K562 (cell line): ENCODE results near the gene CYBRD1. TPM values are rescaled to one million over a fixed set of nuclear protein-coding genes. Genes with fewer than 3 reads are reported as not detected.
A peak's percentile ranks its signal among the peaks of the same experiment; 100 is the strongest.

Source experiments
- ARNT ChIP-seq, 2 experiments: fragments of 450-650 bp; IDR thresholded peaks; 2 replicates each; pipeline ENCODE4 v1.6.1; 2016; ENCODE audit warnings: mild to moderate bottlenecking in 1 of 2
- CBFA2T3 ChIP-seq: fragments of 450-650 bp; IDR thresholded peaks from 2 replicates; pipeline ENCODE4 v1.6.1; 2017
- ESRRB ChIP-seq: fragments of 250-450 bp; sonication (Bioruptor Pico); IDR thresholded peaks from 2 replicates; pipeline ENCODE4 v1.5.0; 2020; ENCODE audit warnings: mild to moderate bottlenecking, moderate library complexity, borderline replicate concordance
- ETS2 ChIP-seq: IDR thresholded peaks from 2 replicates; pipeline ENCODE4 v1.6.1; 2016; ENCODE audit warnings: borderline replicate concordance, missing genetic modification characterization, mild to moderate bottlenecking, moderate library complexity, missing compliant biosample characterization; ENCODE audit not compliant: poor library complexity, severe bottlenecking
- FOS ChIP-seq: IDR thresholded peaks from 3 replicates; pipeline ENCODE4 v1.6.1; 2011; ENCODE audit not compliant: insufficient read length; ENCODE audit errors: extremely low read depth
- GATAD2B ChIP-seq: fragments of 450-650 bp; IDR thresholded peaks from 2 replicates; pipeline ENCODE4 v1.6.1; 2017; ENCODE audit warnings: mild to moderate bottlenecking, borderline replicate concordance
- KAT8 ChIP-seq: fragments of 450-650 bp; IDR thresholded peaks from 2 replicates; pipeline ENCODE4 v1.6.1; 2016; ENCODE audit warnings: low read depth, mild to moderate bottlenecking
- KLF16 ChIP-seq: IDR thresholded peaks from 2 replicates; pipeline ENCODE4 v1.6.1; 2016; ENCODE audit warnings: antibody characterized with exemption
- NCOA2 ChIP-seq, 2 experiments: fragments of 450-650 bp; IDR thresholded peaks; 2 replicates each; pipeline ENCODE4 v1.6.1; 2018; ENCODE audit warnings: mild to moderate bottlenecking in 2 of 2, moderate library complexity in 1 of 2; ENCODE audit not compliant: partially characterized antibody in 2 of 2
- STAT6 ChIP-seq: sonication (generic); formaldehyde crosslinking; IDR thresholded peaks from 2 replicates; pipeline ENCODE4 v1.8.1; 2023; ENCODE audit warnings: mild to moderate bottlenecking, missing genetic modification reagents
- TCF3 ChIP-seq: sonication (generic); formaldehyde crosslinking; IDR thresholded peaks from 2 replicates; pipeline ENCODE4 v1.4.0; 2020; ENCODE audit warnings: mild to moderate bottlenecking, missing genetic modification reagents
- TOE1 ChIP-seq, 2 experiments: fragments of 450-650 bp in 1 of 2; sonication (generic) in 1 of 2; formaldehyde crosslinking in 1 of 2; IDR thresholded peaks; 2 replicates each; pipeline versions ENCODE4 v1.7.1 to v1.8.0; 2016 to 2022; ENCODE audit warnings: borderline replicate concordance in 2 of 2, mild to moderate bottlenecking in 2 of 2, antibody characterized with exemption in 1 of 2, inconsistent platforms in 1 of 2, low read depth in 1 of 2, missing genetic modification reagents in 1 of 2, moderate library complexity in 1 of 2
- ZKSCAN8 ChIP-seq: fragments of 200-800 bp; sonication (Bioruptor generic); IDR thresholded peaks from 2 replicates; pipeline ENCODE4 v1.6.1; 2016; ENCODE audit warnings: missing genetic modification characterization, missing compliant biosample characterization
- ZNF140 ChIP-seq: fragments of 250-450 bp; sonication (Bioruptor Pico); IDR thresholded peaks from 2 replicates; pipeline ENCODE4 v1.8.0; 2021; ENCODE audit warnings: moderate library complexity, mild to moderate bottlenecking, inconsistent platforms
- ZNF263 ChIP-seq: sonication (generic); formaldehyde crosslinking; IDR thresholded peaks from 2 replicates; pipeline ENCODE4 v1.8.0; 2022; ENCODE audit warnings: mild to moderate bottlenecking, missing genetic modification reagents, borderline replicate concordance
- ZNF785 ChIP-seq: fragments of 250-450 bp; sonication (Bioruptor Pico); IDR thresholded peaks from 2 replicates; pipeline ENCODE4 v1.4.0; 2020; ENCODE audit warnings: mild to moderate bottlenecking
- polyA plus RNA-seq, 8 experiments: library from polyadenylated mRNA; depleted of rRNA in 4 of 8; stranded (reverse) in 5 of 8; unstranded in 3 of 8; fragments of >200 nt; fragmentation: Nextera tagmentation in 2 of 8; fragmentation: Illumina TruSeq in 1 of 8; extraction: Ambion mirVana in 2 of 8; extraction: Trizol in 1 of 8; gene quantifications; 2 replicates each; pipeline versions ENCODE4 v1.2.1 to v1.2.3, GENCODE V29; 2011 to 2014; ENCODE audit warnings: inconsistent platforms in 1 of 8, missing spikeins in 1 of 8
- total RNA-seq, 7 experiments: library from RNA; depleted of rRNA in 6 of 7; stranded (reverse); fragments of >200 nt in 6 of 7; fragmentation: Illumina TruSeq in 2 of 7; extraction: Trizol in 2 of 7; gene quantifications; 2 replicates each; pipeline versions ENCODE4 v1.2.1 to v1.2.3, GENCODE V29; 2011 to 2021; ENCODE audit warnings: low replicate concordance in 1 of 7
- TF ChIP-seq, protein P1 (sequence below): fragments of 450-650 bp; IDR thresholded peaks from 2 replicates; pipeline ENCODE4 v1.6.1; 2016
- TF ChIP-seq, protein P2 (sequence below): sonication (generic); formaldehyde crosslinking; IDR thresholded peaks from 2 replicates; pipeline ENCODE4 v1.8.0; 2023; ENCODE audit warnings: missing genetic modification reagents, mild to moderate bottlenecking, borderline replicate concordance
- TF ChIP-seq, protein P3 (sequence below): fragments of 450-650 bp; formaldehyde crosslinking; conservative IDR thresholded peaks from 2 replicates; pipeline ENCODE4 v1.4.0; 2022; ENCODE audit warnings: mild to moderate bottlenecking, missing genetic modification characterization

The CYBRD1 gene
- total and polyA plus RNA-seq, 9 of the 15 experiments (the other 6 are each of a cell fraction or from before 2014, with no cell fraction given): 9.6 to 22.4 (median 15.6) TPM

DNA sequence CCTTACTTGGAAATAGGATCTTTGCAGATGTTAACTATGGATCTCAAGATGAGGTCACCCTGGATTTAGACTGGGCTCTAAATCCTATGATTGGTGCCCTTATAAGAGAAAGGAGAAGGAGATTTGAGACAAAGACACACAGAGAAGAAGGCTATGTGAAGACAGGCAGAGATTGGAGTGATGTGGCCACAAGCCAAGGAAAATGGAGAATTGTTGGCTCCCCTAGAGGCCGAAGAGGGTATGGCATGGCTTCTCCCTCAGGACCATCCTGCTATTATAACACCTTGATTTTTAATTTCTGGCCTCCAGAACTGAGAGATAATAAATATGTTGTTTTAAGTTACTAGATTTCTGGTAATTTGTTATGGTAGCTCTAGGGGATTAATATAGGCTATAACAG, 7.6 kb downstream of the CYBRD1 start (continued):
- TF ChIP-seq STAT6 (CRISPR knock-in tag): no peak
- TF ChIP-seq TOE1 (IDR thresholded peaks at IDR 0.05; ENCODE audit: borderline replicate concordance): no peak
- TF ChIP-seq TOE1 (CRISPR knock-in tag; IDR thresholded peaks at IDR 0.05; ENCODE audit: borderline replicate concordance, low read depth): no peak
- TF ChIP-seq ESRRB (CRISPR knock-in tag): no peak
- TF ChIP-seq ZKSCAN8: no peak
- no peak for TF ChIP-seq CBFA2T3
- no peak for TF ChIP-seq ETS2 (tag)
- TF ChIP-seq ZNF785 (CRISPR knock-in tag): no peak
- no peak for TF ChIP-seq GATAD2B
- no peak for TF ChIP-seq FOS
- no peak for TF ChIP-seq TCF3 (CRISPR knock-in tag)
- TF ChIP-seq ZNF263 (CRISPR knock-in tag): no peak
- TF ChIP-seq ZNF140: no peak
- TF ChIP-seq, protein P1, sequence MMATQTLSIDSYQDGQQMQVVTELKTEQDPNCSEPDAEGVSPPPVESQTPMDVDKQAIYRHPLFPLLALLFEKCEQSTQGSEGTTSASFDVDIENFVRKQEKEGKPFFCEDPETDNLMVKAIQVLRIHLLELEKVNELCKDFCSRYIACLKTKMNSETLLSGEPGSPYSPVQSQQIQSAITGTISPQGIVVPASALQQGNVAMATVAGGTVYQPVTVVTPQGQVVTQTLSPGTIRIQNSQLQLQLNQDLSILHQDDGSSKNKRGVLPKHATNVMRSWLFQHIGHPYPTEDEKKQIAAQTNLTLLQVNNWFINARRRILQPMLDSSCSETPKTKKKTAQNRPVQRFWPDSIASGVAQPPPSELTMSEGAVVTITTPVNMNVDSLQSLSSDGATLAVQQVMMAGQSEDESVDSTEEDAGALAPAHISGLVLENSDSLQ: no peak
- TF ChIP-seq, protein P2, sequence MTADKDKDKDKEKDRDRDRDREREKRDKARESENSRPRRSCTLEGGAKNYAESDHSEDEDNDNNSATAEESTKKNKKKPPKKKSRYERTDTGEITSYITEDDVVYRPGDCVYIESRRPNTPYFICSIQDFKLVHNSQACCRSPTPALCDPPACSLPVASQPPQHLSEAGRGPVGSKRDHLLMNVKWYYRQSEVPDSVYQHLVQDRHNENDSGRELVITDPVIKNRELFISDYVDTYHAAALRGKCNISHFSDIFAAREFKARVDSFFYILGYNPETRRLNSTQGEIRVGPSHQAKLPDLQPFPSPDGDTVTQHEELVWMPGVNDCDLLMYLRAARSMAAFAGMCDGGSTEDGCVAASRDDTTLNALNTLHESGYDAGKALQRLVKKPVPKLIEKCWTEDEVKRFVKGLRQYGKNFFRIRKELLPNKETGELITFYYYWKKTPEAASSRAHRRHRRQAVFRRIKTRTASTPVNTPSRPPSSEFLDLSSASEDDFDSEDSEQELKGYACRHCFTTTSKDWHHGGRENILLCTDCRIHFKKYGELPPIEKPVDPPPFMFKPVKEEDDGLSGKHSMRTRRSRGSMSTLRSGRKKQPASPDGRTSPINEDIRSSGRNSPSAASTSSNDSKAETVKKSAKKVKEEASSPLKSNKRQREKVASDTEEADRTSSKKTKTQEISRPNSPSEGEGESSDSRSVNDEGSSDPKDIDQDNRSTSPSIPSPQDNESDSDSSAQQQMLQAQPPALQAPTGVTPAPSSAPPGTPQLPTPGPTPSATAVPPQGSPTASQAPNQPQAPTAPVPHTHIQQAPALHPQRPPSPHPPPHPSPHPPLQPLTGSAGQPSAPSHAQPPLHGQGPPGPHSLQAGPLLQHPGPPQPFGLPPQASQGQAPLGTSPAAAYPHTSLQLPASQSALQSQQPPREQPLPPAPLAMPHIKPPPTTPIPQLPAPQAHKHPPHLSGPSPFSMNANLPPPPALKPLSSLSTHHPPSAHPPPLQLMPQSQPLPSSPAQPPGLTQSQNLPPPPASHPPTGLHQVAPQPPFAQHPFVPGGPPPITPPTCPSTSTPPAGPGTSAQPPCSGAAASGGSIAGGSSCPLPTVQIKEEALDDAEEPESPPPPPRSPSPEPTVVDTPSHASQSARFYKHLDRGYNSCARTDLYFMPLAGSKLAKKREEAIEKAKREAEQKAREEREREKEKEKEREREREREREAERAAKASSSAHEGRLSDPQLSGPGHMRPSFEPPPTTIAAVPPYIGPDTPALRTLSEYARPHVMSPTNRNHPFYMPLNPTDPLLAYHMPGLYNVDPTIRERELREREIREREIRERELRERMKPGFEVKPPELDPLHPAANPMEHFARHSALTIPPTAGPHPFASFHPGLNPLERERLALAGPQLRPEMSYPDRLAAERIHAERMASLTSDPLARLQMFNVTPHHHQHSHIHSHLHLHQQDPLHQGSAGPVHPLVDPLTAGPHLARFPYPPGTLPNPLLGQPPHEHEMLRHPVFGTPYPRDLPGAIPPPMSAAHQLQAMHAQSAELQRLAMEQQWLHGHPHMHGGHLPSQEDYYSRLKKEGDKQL (CRISPR knock-in tag): no peak
- TF ChIP-seq KAT8: no peak
- TF ChIP-seq, protein P3, sequence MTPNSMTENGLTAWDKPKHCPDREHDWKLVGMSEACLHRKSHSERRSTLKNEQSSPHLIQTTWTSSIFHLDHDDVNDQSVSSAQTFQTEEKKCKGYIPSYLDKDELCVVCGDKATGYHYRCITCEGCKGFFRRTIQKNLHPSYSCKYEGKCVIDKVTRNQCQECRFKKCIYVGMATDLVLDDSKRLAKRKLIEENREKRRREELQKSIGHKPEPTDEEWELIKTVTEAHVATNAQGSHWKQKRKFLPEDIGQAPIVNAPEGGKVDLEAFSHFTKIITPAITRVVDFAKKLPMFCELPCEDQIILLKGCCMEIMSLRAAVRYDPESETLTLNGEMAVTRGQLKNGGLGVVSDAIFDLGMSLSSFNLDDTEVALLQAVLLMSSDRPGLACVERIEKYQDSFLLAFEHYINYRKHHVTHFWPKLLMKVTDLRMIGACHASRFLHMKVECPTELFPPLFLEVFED (CRISPR knock-in tag): no peak
- peak in 1 of 2 experiments; percentile 69; a peak in 1 of 4 replicates for TF ChIP-seq ARNT (IDR thresholded peaks at IDR 0.05)
- peak; percentile 41 for TF ChIP-seq KLF16
- TF ChIP-seq NCOA2 (IDR thresholded peaks at IDR 0.05; ENCODE audit: partially characterized antibody in 2 of 2): no peak
